Activated T-cell treated with anti-CD3 and anti-CD28 coated beads for 4 hours (primary cell): ENCODE data around the gene SMPD3.

Experiments used
- DNase-seq: peaks from one replicate; pipeline ENCODE4 v3.0.0-alpha.2; 2020

SMPD3 gene

GRCh38 chr16:68367440-68367839 is 80.9 kb downstream of the SMPD3 start:
- no peak for DNase-seq

GRCh38 chr16:68367030-68367429 is 81.3 kb downstream of the SMPD3 start:
- no peak for DNase-seq

- DNase-seq = no peak
Observed at GRCh38 chr16:68366062-68366461, 82.2 kb downstream of the SMPD3 start.

- no peak for DNase-seq
Observed at GRCh38 chr16:68365167-68365817, 83.0 kb downstream of the SMPD3 start.

GRCh38 chr16:68364561-68364998 is 83.7 kb downstream of the SMPD3 start:
- no peak for DNase-seq

- DNase-seq = no peak
Observed at GRCh38 chr16:68363658-68364521, 84.4 kb downstream of the SMPD3 start.

GRCh38 chr16:68362947-68363657 is 85.2 kb downstream of the SMPD3 start:
- DNase-seq = no peak

- no peak for DNase-seq
Observed at GRCh38 chr16:68362262-68362913, 85.9 kb downstream of the SMPD3 start.

GRCh38 chr16:68361485-68361884 is 86.8 kb downstream of the SMPD3 start:
- no peak for DNase-seq

- DNase-seq = no peak
Observed at GRCh38 chr16:68360956-68361355, 87.4 kb downstream of the SMPD3 start.

- no peak for DNase-seq
Observed at GRCh38 chr16:68360547-68360946, 87.8 kb downstream of the SMPD3 start.

- DNase-seq = no peak
Observed at GRCh38 chr16:68359398-68360191, 88.7 kb downstream of the SMPD3 start.

GRCh38 chr16:68358951-68359350 is 89.4 kb downstream of the SMPD3 start:
- no peak for DNase-seq

- DNase-seq = no peak
Observed at GRCh38 chr16:68357923-68358322, 90.4 kb downstream of the SMPD3 start.

- no peak for DNase-seq
Observed at GRCh38 chr16:68357521-68357922, 90.8 kb downstream of the SMPD3 start.

- no peak for DNase-seq
Observed at GRCh38 chr16:68356919-68357286, 91.4 kb downstream of the SMPD3 start.

- DNase-seq = peak; percentile 28
Observed at GRCh38 chr16:68356249-68356918, 91.9 kb downstream of the SMPD3 start.

GRCh38 chr16:68355447-68356248 is 92.7 kb downstream of the SMPD3 start:
- DNase-seq = no peak

GRCh38 chr16:68354816-68355215 is 93.5 kb downstream of the SMPD3 start:
- no peak for DNase-seq

- DNase-seq = no peak
Observed at GRCh38 chr16:68353366-68353765, 94.9 kb downstream of the SMPD3 start.

- no peak for DNase-seq
Observed at GRCh38 chr16:68351991-68352431, 96.3 kb downstream of the SMPD3 start.
